Measurements from ENCODE around the gene GPR32. TPM values are rescaled to one million over a fixed set of nuclear protein-coding genes. Genes with fewer than 3 reads are reported as not detected.
"Not testable (repeated sequence)": the region's sequence is repeated elsewhere in the genome, so short reads cannot be mapped to it uniquely, and the experiment has no call there.

Gene GPR32, protein sequence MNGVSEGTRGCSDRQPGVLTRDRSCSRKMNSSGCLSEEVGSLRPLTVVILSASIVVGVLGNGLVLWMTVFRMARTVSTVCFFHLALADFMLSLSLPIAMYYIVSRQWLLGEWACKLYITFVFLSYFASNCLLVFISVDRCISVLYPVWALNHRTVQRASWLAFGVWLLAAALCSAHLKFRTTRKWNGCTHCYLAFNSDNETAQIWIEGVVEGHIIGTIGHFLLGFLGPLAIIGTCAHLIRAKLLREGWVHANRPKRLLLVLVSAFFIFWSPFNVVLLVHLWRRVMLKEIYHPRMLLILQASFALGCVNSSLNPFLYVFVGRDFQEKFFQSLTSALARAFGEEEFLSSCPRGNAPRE
- total RNA-seq (2014; rRNA removed; shearing (Covaris generic)) = not detected in 2 replicates
- polyA plus RNA-seq (2016; fragmentation: Nextera tagmentation; extraction: Ambion mirVana) = not detected in 2 replicates

DNA sequence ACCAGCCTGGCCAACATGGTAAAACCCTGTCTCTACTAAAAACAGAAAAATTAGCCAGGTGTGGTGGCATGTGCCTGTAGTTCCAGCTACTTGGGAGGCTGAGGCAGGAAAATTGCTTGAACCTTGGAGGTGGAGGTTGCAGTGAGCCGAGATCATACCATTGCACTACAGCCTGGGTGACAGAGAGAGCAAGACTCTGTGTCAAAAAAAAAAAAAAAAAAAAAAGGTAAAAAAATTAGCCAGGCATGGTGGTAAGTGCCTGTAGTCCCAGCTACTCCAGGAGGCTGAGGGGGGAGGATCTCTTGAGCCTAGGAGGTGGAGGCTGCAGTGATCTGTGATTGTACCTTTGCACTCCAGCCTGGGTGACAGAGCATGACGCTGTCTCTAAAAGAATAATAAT, at the start of gene GPR32:
Gene GPR32, plus strand, starts transcription at position 301 of the 400 bp plus-strand sequence. CDS start 137 bp downstream, outside the sequence.
- WGBS, 2 experiments (ENCODE audit: low coverage in 1 of 2, low lambda C conversion rate in 2 of 2, missing lambda C conversion rate in 2 of 2) = 44 to 54% methylated on average over 2 of the region's 2 CpGs
- H3K9me3 ChIP-seq (ENCODE audit: low read depth); in situ Hi-C loops (cut with MboI); H3K9ac ChIP-seq; H3F3A ChIP-seq (ENCODE audit: insufficient read depth); H3K9me2 ChIP-seq (ENCODE audit: insufficient read depth); H3K4me3 ChIP-seq; H4K20me1 ChIP-seq (ENCODE audit: insufficient read depth); H2AFZ ChIP-seq; H3K27me3 ChIP-seq (replicated peaks; ENCODE audit: insufficient read depth); H3K4me2 ChIP-seq (ENCODE audit: unreplicated experiment); H3K4me1 ChIP-seq (ENCODE audit: insufficient read depth); H3K36me3 ChIP-seq (ENCODE audit: low read depth); DNase-seq; H3K27ac ChIP-seq; H3K79me2 ChIP-seq (ENCODE audit: insufficient read depth): not testable (repeated sequence)

- TF ChIP-seq EZH2phosphoT487 (IDR thresholded peaks at IDR 0.05; ENCODE audit: insufficient read depth, low read depth) (no peak), EZH2 (IDR thresholded peaks at IDR 0.05; ENCODE audit: insufficient read depth, poor library complexity, severe bottlenecking) (no peak)
- H4K20me1 ChIP-seq (ENCODE audit: insufficient read depth) = no peaks in the 10 kb centered on the region
- peaks cover 6% of the 10 kb centered on the region; the same call in 1 of the 2 replicates for H3F3A ChIP-seq (ENCODE audit: insufficient read depth)
- H3K79me2 ChIP-seq (ENCODE audit: insufficient read depth) = peaks cover 16% of the 10 kb centered on the region
- peak overlapping the region; percentile 78 for H3K27ac ChIP-seq
- no peak overlapping the region for H3K4me3 ChIP-seq
- no peak overlapping the region for H2AFZ ChIP-seq
- WGBS, 2 experiments (ENCODE audit: low coverage in 1 of 2, low lambda C conversion rate in 2 of 2, missing lambda C conversion rate in 2 of 2) = 28% methylated on average over 8 of the region's 8 CpGs
- no peak overlapping the region for H3K9ac ChIP-seq
- H3K9me2 ChIP-seq (ENCODE audit: insufficient read depth) = no peaks in the 10 kb centered on the region
- H3K4me2 ChIP-seq (ENCODE audit: unreplicated experiment) = no peak overlapping the region
- H3K27me3 ChIP-seq (replicated peaks; ENCODE audit: insufficient read depth) = no peaks in the 10 kb centered on the region
- in situ Hi-C loops (cut with MboI) = no loop called here
- no peaks in the 10 kb centered on the region for H3K9me3 ChIP-seq (ENCODE audit: low read depth)
- peak; percentile 94 for DNase-seq
- H3K4me1 ChIP-seq (ENCODE audit: insufficient read depth) = peaks cover 15% of the 10 kb centered on the region; the same call in 1 of the 2 replicates
- H3K36me3 ChIP-seq (ENCODE audit: low read depth) = no peaks in the 10 kb centered on the region
Measured at GRCh38 chr19:50720921-50721381, 49.3 kb upstream of the GPR32 start.

DNA sequence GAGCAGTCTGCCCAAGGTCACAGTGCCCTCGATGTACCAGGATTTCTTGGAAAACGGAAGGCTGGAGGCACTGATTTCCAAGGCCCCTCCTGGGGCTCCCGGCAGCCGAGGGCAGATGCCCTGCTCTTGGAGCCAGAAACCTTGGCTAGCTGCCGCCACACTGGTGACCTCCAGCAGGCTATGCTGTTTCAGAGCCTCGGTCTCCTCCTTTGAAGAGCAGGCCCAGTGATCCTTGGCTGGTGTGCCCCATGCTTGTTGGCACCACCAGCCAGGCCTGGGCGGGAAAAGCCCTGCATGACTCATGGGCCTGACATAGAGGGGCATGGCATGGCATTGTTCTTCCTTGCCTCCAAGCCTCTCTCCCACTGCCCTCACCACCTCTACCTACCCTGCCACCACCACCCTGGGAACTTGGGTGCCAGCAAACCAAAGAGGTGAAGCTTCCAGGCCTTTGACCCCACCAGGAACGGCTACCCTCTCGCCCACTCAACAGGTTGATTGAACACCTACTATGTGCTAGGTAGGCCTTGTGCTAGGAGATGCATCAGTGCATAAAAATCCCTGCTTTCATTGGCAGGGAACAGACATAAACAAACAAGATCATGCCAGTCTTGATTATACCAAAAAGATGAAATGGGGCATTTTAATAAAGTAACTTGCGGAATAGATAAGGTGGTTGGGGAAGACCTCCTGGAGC, 48.7 kb upstream of the GPR32 start:
- no peak overlapping the region for H2AFZ ChIP-seq
- H3F3A ChIP-seq (ENCODE audit: insufficient read depth) = peaks cover 6% of the 10 kb centered on the region; the same call in 1 of the 2 replicates
- H3K27me3 ChIP-seq (replicated peaks; ENCODE audit: insufficient read depth) = no peaks in the 10 kb centered on the region
- H3K27ac ChIP-seq = peak overlapping the region; percentile 78
- TF ChIP-seq EZH2 (IDR thresholded peaks at IDR 0.05; ENCODE audit: insufficient read depth, poor library complexity, severe bottlenecking) (no peak), EZH2phosphoT487 (IDR thresholded peaks at IDR 0.05; ENCODE audit: insufficient read depth, low read depth) (no peak)
- H3K36me3 ChIP-seq (ENCODE audit: low read depth) = no peaks in the 10 kb centered on the region
- H3K9ac ChIP-seq = no peak overlapping the region
- peak; percentile 35 for DNase-seq
- H4K20me1 ChIP-seq (ENCODE audit: insufficient read depth) = no peaks in the 10 kb centered on the region
- peaks cover 17% of the 10 kb centered on the region; the same call in 1 of the 2 replicates for H3K4me1 ChIP-seq (ENCODE audit: insufficient read depth)
- no peak overlapping the region; the same call in 1 of the 2 replicates for H3K4me3 ChIP-seq
- WGBS, 2 experiments (ENCODE audit: low coverage in 1 of 2, low lambda C conversion rate in 2 of 2, missing lambda C conversion rate in 2 of 2) = 58 to 59% methylated on average over 10 of the region's 10 CpGs
- H3K9me2 ChIP-seq (ENCODE audit: insufficient read depth) = no peaks in the 10 kb centered on the region
- H3K9me3 ChIP-seq (ENCODE audit: low read depth) = no peaks in the 10 kb centered on the region
- peaks cover 22% of the 10 kb centered on the region for H3K79me2 ChIP-seq (ENCODE audit: insufficient read depth)
- in situ Hi-C loops (cut with MboI) = no loop called here
- H3K4me2 ChIP-seq (ENCODE audit: unreplicated experiment) = no peak overlapping the region

DNA sequence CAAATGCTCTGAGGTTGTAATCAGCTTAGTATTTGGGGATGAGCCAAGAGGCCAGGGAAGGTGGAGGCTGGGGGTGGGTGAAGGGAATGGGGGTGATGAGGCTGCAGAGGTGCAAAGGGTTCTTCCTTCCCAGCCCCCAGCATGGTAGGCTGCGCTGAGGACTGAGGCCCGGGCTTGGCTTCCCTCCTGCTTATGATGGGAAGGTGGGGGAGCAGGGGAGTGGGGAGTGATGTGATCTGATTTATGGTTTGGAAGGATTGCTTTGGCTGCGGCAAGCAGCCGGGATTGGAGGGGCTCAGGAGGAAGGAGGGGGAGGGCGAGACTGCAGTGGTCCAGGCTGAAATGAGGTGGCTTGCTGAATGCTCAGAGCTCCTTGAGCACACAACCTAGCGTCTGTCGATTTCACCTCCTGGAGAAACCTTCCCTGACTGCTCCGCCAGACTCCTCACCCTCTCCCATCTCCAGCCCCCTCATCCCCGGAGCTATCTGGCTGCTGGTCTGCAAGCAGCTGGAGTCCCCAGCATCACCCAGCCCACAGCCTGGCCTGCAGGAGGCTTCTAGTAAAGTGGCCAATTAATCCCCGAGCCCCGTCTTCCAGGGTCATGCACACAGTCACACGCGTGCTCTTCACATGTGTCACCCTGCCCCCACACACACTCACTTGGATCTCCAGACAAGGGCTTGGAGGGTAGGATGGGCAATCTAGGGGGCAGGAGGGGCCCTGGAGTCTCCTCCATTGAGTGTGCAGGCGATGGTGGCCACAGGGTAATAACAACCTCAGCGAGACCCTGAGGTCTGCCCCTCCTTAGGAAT, 47.9 kb upstream of the GPR32 start:
- TF ChIP-seq EZH2phosphoT487 (IDR thresholded peaks at IDR 0.05; ENCODE audit: insufficient read depth, low read depth) (no peak), EZH2 (IDR thresholded peaks at IDR 0.05; ENCODE audit: insufficient read depth, poor library complexity, severe bottlenecking) (no peak)
- Histone ChIP-seq H3K9me2 (ENCODE audit: insufficient read depth) (no peaks in the 10 kb centered on the region), H3F3A (ENCODE audit: insufficient read depth) (peaks cover 6% of the 10 kb centered on the region; the same call in 1 of the 2 replicates), H2AFZ (peak overlapping the region; percentile 87), H3K27me3 (replicated peaks; ENCODE audit: insufficient read depth) (no peaks in the 10 kb centered on the region), H3K9ac (peak overlapping the region; percentile 87), H3K36me3 (ENCODE audit: low read depth) (no peaks in the 10 kb centered on the region), H3K9me3 (ENCODE audit: low read depth) (no peaks in the 10 kb centered on the region), H3K4me3 (peak overlapping the region; percentile 81), H3K27ac (peak overlapping the region; percentile 78), H4K20me1 (ENCODE audit: insufficient read depth) (no peaks in the 10 kb centered on the region), H3K4me1 (ENCODE audit: insufficient read depth) (peaks cover 17% of the 10 kb centered on the region; the same call in 1 of the 2 replicates), H3K4me2 (ENCODE audit: unreplicated experiment) (peak overlapping the region; percentile 99), H3K79me2 (ENCODE audit: insufficient read depth) (peaks cover 23% of the 10 kb centered on the region)
- in situ Hi-C loops (cut with MboI) = no loop called here
- peak; percentile 69 for DNase-seq
- WGBS, 2 experiments (ENCODE audit: low coverage in 1 of 2, low lambda C conversion rate in 2 of 2, missing lambda C conversion rate in 2 of 2) = 16 to 18% methylated on average over 9 to 15 of the region's 15 CpGs
